Endothelial cell of umbilical vein (primary cell): Measurements from ENCODE around the gene FAM20B.

Experiments used
- EZH2 ChIP-seq: IDR thresholded peaks from 2 replicates; pipeline ENCODE4 v1.6.1; 2012; ENCODE audit warnings: borderline replicate concordance, low read depth, mild to moderate bottlenecking, moderate library complexity, low read length, inconsistent platforms; ENCODE audit not compliant: severe bottlenecking
- FOS ChIP-seq: IDR thresholded peaks from 2 replicates; pipeline ENCODE4 v1.6.1; 2011; ENCODE audit warnings: mild to moderate bottlenecking, low read length, moderate library complexity, borderline replicate concordance; ENCODE audit not compliant: insufficient read depth
- GATA2 ChIP-seq: IDR thresholded peaks from 2 replicates; pipeline ENCODE4 v1.7.0; 2011; ENCODE audit warnings: low read depth, mild to moderate bottlenecking, moderate library complexity, mixed read lengths, low read length; ENCODE audit not compliant: insufficient read length, insufficient read depth
- MYC ChIP-seq: IDR thresholded peaks from one replicate; pipeline ENCODE4 v1.6.1; 2011; ENCODE audit warnings: mild to moderate bottlenecking, low read depth, low read length
- POLR2A ChIP-seq: IDR thresholded peaks from 2 replicates; pipeline ENCODE4 v1.6.1; 2012; ENCODE audit warnings: low read depth, mild to moderate bottlenecking, control low read depth, low read length
- POLR2AphosphoS5 ChIP-seq: IDR thresholded peaks from 2 replicates; pipeline ENCODE4 v1.6.1; 2012; ENCODE audit warnings: low read depth, mild to moderate bottlenecking, control low read depth, low read length, moderate library complexity; ENCODE audit not compliant: insufficient read depth
- TF ChIP-seq, protein P1 (sequence below), 2 donors: IDR thresholded peaks; 1 replicate in 1 of 2; 2 replicates in 1 of 2; pipeline ENCODE4 v1.5.1; 2011; ENCODE audit warnings: low read length in 2 of 2, mild to moderate bottlenecking in 2 of 2, moderate library complexity in 2 of 2, control low read depth in 1 of 2, inconsistent platforms in 1 of 2, low read depth in 1 of 2; ENCODE audit not compliant: insufficient read depth in 1 of 2; ENCODE audit errors: extremely low read depth in 1 of 2
- TF ChIP-seq, protein P2 (sequence below): IDR thresholded peaks from 2 replicates; pipeline ENCODE4 v1.6.1; 2011; ENCODE audit not compliant: insufficient read depth, insufficient read length

DNA sequence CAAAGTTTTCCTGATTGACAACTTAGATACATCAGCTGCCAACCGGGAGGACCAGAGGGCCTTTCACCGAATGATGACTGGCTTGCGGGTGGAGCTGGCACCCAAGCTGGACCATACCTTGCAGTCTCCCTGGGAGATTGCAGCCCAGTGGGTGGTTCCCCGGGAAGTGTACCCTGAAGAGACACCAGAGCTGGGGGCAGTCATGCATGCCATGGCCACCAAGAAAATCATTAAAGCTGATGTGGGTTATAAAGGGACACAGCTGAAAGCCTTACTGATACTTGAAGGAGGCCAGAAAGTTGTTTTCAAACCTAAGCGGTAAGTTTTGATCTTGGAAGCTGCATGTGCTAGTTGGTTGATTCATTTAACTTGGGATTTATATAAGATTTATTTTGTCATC lies 18.2 kb downstream of the FAM20B start:
- no peak for TF ChIP-seq FOS
- TF ChIP-seq, protein P1, sequence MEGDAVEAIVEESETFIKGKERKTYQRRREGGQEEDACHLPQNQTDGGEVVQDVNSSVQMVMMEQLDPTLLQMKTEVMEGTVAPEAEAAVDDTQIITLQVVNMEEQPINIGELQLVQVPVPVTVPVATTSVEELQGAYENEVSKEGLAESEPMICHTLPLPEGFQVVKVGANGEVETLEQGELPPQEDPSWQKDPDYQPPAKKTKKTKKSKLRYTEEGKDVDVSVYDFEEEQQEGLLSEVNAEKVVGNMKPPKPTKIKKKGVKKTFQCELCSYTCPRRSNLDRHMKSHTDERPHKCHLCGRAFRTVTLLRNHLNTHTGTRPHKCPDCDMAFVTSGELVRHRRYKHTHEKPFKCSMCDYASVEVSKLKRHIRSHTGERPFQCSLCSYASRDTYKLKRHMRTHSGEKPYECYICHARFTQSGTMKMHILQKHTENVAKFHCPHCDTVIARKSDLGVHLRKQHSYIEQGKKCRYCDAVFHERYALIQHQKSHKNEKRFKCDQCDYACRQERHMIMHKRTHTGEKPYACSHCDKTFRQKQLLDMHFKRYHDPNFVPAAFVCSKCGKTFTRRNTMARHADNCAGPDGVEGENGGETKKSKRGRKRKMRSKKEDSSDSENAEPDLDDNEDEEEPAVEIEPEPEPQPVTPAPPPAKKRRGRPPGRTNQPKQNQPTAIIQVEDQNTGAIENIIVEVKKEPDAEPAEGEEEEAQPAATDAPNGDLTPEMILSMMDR (IDR thresholded peaks at IDR 0.05; ENCODE audit: extremely low read depth in 1 of 2, insufficient read depth in 1 of 2, low read depth in 1 of 2, low read length in 2 of 2), result no peak
- no peak for TF ChIP-seq MYC
- no peak for TF ChIP-seq EZH2
- TF ChIP-seq GATA2, result no peak
- no peak for TF ChIP-seq POLR2A
- no peak for TF ChIP-seq POLR2AphosphoS5
- TF ChIP-seq, protein P2, sequence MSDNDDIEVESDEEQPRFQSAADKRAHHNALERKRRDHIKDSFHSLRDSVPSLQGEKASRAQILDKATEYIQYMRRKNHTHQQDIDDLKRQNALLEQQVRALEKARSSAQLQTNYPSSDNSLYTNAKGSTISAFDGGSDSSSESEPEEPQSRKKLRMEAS, result no peak
